ENCODE results near the gene ABCB8.
"Not testable (repeated sequence)": the region's sequence is repeated elsewhere in the genome, so short reads cannot be mapped to it uniquely, and the experiment has no call there.

Gene ABCB8

GRCh38 chr7:151009327-151010036 lies 18.8 kb upstream of the ABCB8 start:
- DNase-seq (ENCODE audit: low read depth), result no peak
- H3K4me3 ChIP-seq (ENCODE audit: low read length), result no peak overlapping the region
- TF ChIP-seq CTCF (IDR thresholded peaks at IDR 0.05; ENCODE audit: insufficient read depth, low read depth, low read length, missing control alignments), result no peak

GRCh38 chr7:151010037-151010306 lies 18.3 kb upstream of the ABCB8 start:
- no peak for TF ChIP-seq CTCF (IDR thresholded peaks at IDR 0.05; ENCODE audit: insufficient read depth, low read depth, low read length, missing control alignments)
- H3K4me3 ChIP-seq (ENCODE audit: low read length), result no peak overlapping the region
- DNase-seq (ENCODE audit: low read depth), result no peak

GRCh38 chr7:151010307-151011096 lies 17.7 kb upstream of the ABCB8 start:
- no peak for TF ChIP-seq CTCF (IDR thresholded peaks at IDR 0.05; ENCODE audit: insufficient read depth, low read depth, low read length, missing control alignments)
- H3K4me3 ChIP-seq (ENCODE audit: low read length), result no peak overlapping the region
- DNase-seq (ENCODE audit: low read depth), result no peak

- H3K4me3 ChIP-seq (ENCODE audit: low read length), result no peak overlapping the region
- DNase-seq (ENCODE audit: low read depth), result no peak
Measured at GRCh38 chr7:151011097-151011409, 17.2 kb upstream of the ABCB8 start.

GRCh38 chr7:151011616-151012015 lies 16.6 kb upstream of the ABCB8 start:
- H3K4me3 ChIP-seq (ENCODE audit: low read length); DNase-seq (ENCODE audit: low read depth): not testable (repeated sequence)

More at GRCh38 chr7:151011097-151011409, 17.2 kb upstream of the ABCB8 start:
- TF ChIP-seq CTCF (IDR thresholded peaks at IDR 0.05; ENCODE audit: insufficient read depth, low read depth, low read length, missing control alignments), result no peak

- H3K4me3 ChIP-seq (ENCODE audit: low read length), result no peak overlapping the region
- TF ChIP-seq CTCF (IDR thresholded peaks at IDR 0.05; ENCODE audit: insufficient read depth, low read depth, low read length, missing control alignments), result no peak
- no peak for DNase-seq (ENCODE audit: low read depth)
Measured at GRCh38 chr7:151012031-151012692, 16.1 kb upstream of the ABCB8 start.

- TF ChIP-seq CTCF (IDR thresholded peaks at IDR 0.05; ENCODE audit: insufficient read depth, low read depth, low read length, missing control alignments), result peak; percentile 52
- DNase-seq (ENCODE audit: low read depth), result peak; percentile 38
- no peak overlapping the region for H3K4me3 ChIP-seq (ENCODE audit: low read length)
Measured at GRCh38 chr7:151012911-151013347, 15.3 kb upstream of the ABCB8 start.
